Occipital lobe (tissue), 2 donors: Measurements from ENCODE around the gene UBD. TPM values are rescaled to one million over a fixed set of nuclear protein-coding genes. Genes with fewer than 3 reads are reported as not detected.

Experiments used
- DNase-seq: peaks from one replicate; lab custom pipeline; 2025; lab: John Stamatoyannopoulos, UW
- total RNA-seq: library from RNA; depleted of rRNA; stranded (reverse); fragments of >200 nt; gene quantifications from one replicate; pipeline ENCODE4 v1.2.3, GENCODE V29; 2014

UBD gene
- total RNA-seq, 1 donor from 2014 or later = 0.47 TPM

- DNase-seq = no peak
Observed at GRCh38 chr6:29561606-29562181, 2.2 kb upstream of the UBD start.

GRCh38 chr6:29561091-29561490, 1.6 kb upstream of the UBD start:
- no peak for DNase-seq

GRCh38 chr6:29558439-29559079, 973 bp downstream of the UBD start:
- no peak for DNase-seq

- DNase-seq = no peak
Observed at GRCh38 chr6:29557320-29557719, 2.2 kb downstream of the UBD start.

GRCh38 chr6:29554764-29555163, 4.8 kb downstream of the UBD start:
- DNase-seq = no peak

- peak; percentile 54 for DNase-seq
Observed at GRCh38 chr6:29553268-29554057, 6.1 kb downstream of the UBD start.

- DNase-seq = no peak
Observed at GRCh38 chr6:29552512-29553051, 7.0 kb downstream of the UBD start.

GRCh38 chr6:29547573-29547972, 12.0 kb downstream of the UBD start:
- no peak for DNase-seq

- DNase-seq = no peak
Observed at GRCh38 chr6:29537714-29538403, 21.7 kb downstream of the UBD start.

- DNase-seq = no peak
Observed at GRCh38 chr6:29532320-29532951, 27.1 kb downstream of the UBD start.

GRCh38 chr6:29531668-29532067, 27.9 kb downstream of the UBD start:
- no peak for DNase-seq

GRCh38 chr6:29530671-29531310, 28.7 kb downstream of the UBD start:
- DNase-seq = no peak

GRCh38 chr6:29529956-29530355, 29.6 kb downstream of the UBD start:
- no peak for DNase-seq

- no peak for DNase-seq
Observed at GRCh38 chr6:29528988-29529560, 30.5 kb downstream of the UBD start.

GRCh38 chr6:29528300-29528931, 31.1 kb downstream of the UBD start:
- no peak for DNase-seq

- DNase-seq = no peak
Observed at GRCh38 chr6:29527564-29527963, 32.0 kb downstream of the UBD start.

- no peak for DNase-seq
Observed at GRCh38 chr6:29527126-29527525, 32.4 kb downstream of the UBD start.

GRCh38 chr6:29525311-29525639, 34.3 kb downstream of the UBD start:
- DNase-seq = no peak

GRCh38 chr6:29524444-29525310, 34.9 kb downstream of the UBD start:
- DNase-seq = no peak
